Activated CD4-positive, alpha-beta memory T cell treated with anti-CD3 and anti-CD28 coated beads, Interleukin-2, amount 10 ng/mL, durations not matched to agents 7 days and 5 days (primary cell): ENCODE measurements around the gene ANKRD49. TPM values are rescaled to one million over a fixed set of nuclear protein-coding genes. Genes with fewer than 3 reads are reported as not detected.

ENCODE experiments used
- total RNA-seq, 2 experiments: library from RNA; stranded (reverse); gene quantifications; one replicate each; pipeline ENCODE4 v1.2.3, GENCODE V29; 2021

Gene ANKRD49
- total RNA-seq, 2 experiments from 2014 or later: 26.9 to 27.0 TPM

Other genes with a start within 250 kb of the ANKRD49 start
- not detected for gene IZUMO1R, start 189.4 kb upstream of the ANKRD49 start, total RNA-seq
- gene GPR83, start 92.6 kb upstream of the ANKRD49 start, total RNA-seq: under 1 TPM in 1 of 2 experiments, not detected in 1; 0.08 TPM
- gene MRE11, start 140 bp upstream of the ANKRD49 start, total RNA-seq: 10 to 100 TPM; 35.7 to 37.0 TPM
- not detected for gene C11orf97, start 18.5 kb downstream of the ANKRD49 start, total RNA-seq
- gene FUT4, start 49.9 kb downstream of the ANKRD49 start, total RNA-seq: 1 to 10 TPM; 6.1 to 6.2 TPM
- gene PIWIL4, start 73.4 kb downstream of the ANKRD49 start, total RNA-seq: 1 to 10 TPM in 1 of 2 experiments, under 1 TPM in 1; 0.60 to 1.1 TPM